ENCODE data around the gene TJP1. TPM values are rescaled to one million over a fixed set of nuclear protein-coding genes. Genes with fewer than 3 reads are reported as not detected.

TJP1 gene
- total RNA-seq, 2 donors from 2014 or later: 47.2 to 70.1 TPM

GRCh38 chr15:29686079-29686425 lies 136.2 kb downstream of the TJP1 start:
- no peak overlapping the region for H3K4me3 ChIP-seq
- H3K36me3 ChIP-seq: no peaks in the 10 kb centered on the region
- H3K9ac ChIP-seq (ENCODE audit: low read depth in 2 of 2, low read length in 2 of 2): no peak overlapping the region
- H3K27me3 ChIP-seq: no peaks in the 10 kb centered on the region
- no peak overlapping the region for H3K27ac ChIP-seq
- peaks cover 11% of the 10 kb centered on the region for H3K4me1 ChIP-seq
- intact Hi-C loops (cut with DNase I): no loop called here
- TF ChIP-seq, protein P1, sequence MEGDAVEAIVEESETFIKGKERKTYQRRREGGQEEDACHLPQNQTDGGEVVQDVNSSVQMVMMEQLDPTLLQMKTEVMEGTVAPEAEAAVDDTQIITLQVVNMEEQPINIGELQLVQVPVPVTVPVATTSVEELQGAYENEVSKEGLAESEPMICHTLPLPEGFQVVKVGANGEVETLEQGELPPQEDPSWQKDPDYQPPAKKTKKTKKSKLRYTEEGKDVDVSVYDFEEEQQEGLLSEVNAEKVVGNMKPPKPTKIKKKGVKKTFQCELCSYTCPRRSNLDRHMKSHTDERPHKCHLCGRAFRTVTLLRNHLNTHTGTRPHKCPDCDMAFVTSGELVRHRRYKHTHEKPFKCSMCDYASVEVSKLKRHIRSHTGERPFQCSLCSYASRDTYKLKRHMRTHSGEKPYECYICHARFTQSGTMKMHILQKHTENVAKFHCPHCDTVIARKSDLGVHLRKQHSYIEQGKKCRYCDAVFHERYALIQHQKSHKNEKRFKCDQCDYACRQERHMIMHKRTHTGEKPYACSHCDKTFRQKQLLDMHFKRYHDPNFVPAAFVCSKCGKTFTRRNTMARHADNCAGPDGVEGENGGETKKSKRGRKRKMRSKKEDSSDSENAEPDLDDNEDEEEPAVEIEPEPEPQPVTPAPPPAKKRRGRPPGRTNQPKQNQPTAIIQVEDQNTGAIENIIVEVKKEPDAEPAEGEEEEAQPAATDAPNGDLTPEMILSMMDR (IDR thresholded peaks at IDR 0.05): no peak
- DNase-seq: no peak
- H3K9me3 ChIP-seq: no peaks in the 10 kb centered on the region

GRCh38 chr15:29685156-29686078 lies 136.9 kb downstream of the TJP1 start:
- H3K27ac ChIP-seq: no peak overlapping the region
- intact Hi-C loops (cut with DNase I): no loop called here
- H3K36me3 ChIP-seq: no peaks in the 10 kb centered on the region
- H3K4me1 ChIP-seq: peaks cover 11% of the 10 kb centered on the region
- TF ChIP-seq, protein P1 (IDR thresholded peaks at IDR 0.05): no peak
- H3K9me3 ChIP-seq: no peaks in the 10 kb centered on the region
- DNase-seq: no peak
- no peak overlapping the region for H3K9ac ChIP-seq (ENCODE audit: low read depth in 2 of 2, low read length in 2 of 2)
- H3K4me3 ChIP-seq: no peak overlapping the region
- no peaks in the 10 kb centered on the region for H3K27me3 ChIP-seq

- H3K4me3 ChIP-seq: no peak overlapping the region
- H3K27ac ChIP-seq: no peak overlapping the region
- no peaks in the 10 kb centered on the region for H3K9me3 ChIP-seq
- H3K27me3 ChIP-seq: no peaks in the 10 kb centered on the region
- H3K36me3 ChIP-seq: no peaks in the 10 kb centered on the region
- no peak overlapping the region for H3K9ac ChIP-seq (ENCODE audit: low read depth in 2 of 2, low read length in 2 of 2)
- TF ChIP-seq, protein P1 (IDR thresholded peaks at IDR 0.05): no peak
- H3K4me1 ChIP-seq: peaks cover 7% of the 10 kb centered on the region
- intact Hi-C loops (cut with DNase I): no loop called here
- DNase-seq: no peak
Measured at GRCh38 chr15:29682781-29683180, 139.5 kb downstream of the TJP1 start.

DNA sequence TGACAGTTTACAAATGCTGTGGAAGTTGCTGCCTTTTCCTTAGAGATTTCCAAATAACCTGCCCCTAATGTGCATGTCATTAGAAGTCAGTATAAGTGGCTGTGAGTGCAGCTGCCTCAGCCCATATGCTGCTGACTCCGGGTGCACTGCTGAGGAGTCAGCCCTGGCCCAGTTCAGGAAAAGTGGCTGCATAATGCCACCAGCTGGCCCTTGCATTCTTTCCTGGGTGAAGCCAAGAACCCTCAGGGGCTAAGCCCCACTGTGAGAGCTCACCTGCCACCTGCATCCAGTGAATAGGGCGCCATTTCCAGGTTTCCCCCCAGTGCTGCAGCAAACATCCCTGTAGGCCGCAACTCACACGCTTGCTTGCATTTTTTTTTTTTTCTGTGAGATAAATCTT lies 139.9 kb downstream of the TJP1 start:
- Histone ChIP-seq H3K4me1 (peaks cover 12% of the 10 kb centered on the region), H3K9me3 (no peaks in the 10 kb centered on the region), H3K36me3 (no peaks in the 10 kb centered on the region), H3K4me3 (no peak overlapping the region), H3K9ac (ENCODE audit: low read depth in 2 of 2, low read length in 2 of 2) (no peak overlapping the region), H3K27ac (no peak overlapping the region), H3K27me3 (no peaks in the 10 kb centered on the region)
- TF ChIP-seq, protein P1 (IDR thresholded peaks at IDR 0.05): no peak
- intact Hi-C loops (cut with DNase I): no loop called here
- DNase-seq: no peak

- no peak for DNase-seq
- no peaks in the 10 kb centered on the region for H3K27me3 ChIP-seq
- H3K4me3 ChIP-seq: no peak overlapping the region
- intact Hi-C loops (cut with DNase I): no loop called here
- H3K4me1 ChIP-seq: peaks cover 10% of the 10 kb centered on the region
- H3K27ac ChIP-seq: no peak overlapping the region
- no peak overlapping the region for H3K9ac ChIP-seq (ENCODE audit: low read depth in 2 of 2, low read length in 2 of 2)
- TF ChIP-seq, protein P1 (IDR thresholded peaks at IDR 0.05): no peak
- H3K36me3 ChIP-seq: no peaks in the 10 kb centered on the region
- H3K9me3 ChIP-seq: no peaks in the 10 kb centered on the region
Measured at GRCh38 chr15:29681946-29682345, 140.3 kb downstream of the TJP1 start.

Measured in colonic mucosa (tissue), 4 donors.